HG03066 (cell line): ENCODE measurements around the gene SDHAF3.
"Not testable (repeated sequence)": the region's sequence is repeated elsewhere in the genome, so short reads cannot be mapped to it uniquely, and the experiment has no call there.

Source experiments
- ATAC-seq: cut with Tn5 transposase; IDR thresholded peaks from one replicate; pipeline ENCODE4 v1.9.1; 2021; ENCODE audit warnings: low read depth; ENCODE audit not compliant: unreplicated experiment

SDHAF3 gene

DNA sequence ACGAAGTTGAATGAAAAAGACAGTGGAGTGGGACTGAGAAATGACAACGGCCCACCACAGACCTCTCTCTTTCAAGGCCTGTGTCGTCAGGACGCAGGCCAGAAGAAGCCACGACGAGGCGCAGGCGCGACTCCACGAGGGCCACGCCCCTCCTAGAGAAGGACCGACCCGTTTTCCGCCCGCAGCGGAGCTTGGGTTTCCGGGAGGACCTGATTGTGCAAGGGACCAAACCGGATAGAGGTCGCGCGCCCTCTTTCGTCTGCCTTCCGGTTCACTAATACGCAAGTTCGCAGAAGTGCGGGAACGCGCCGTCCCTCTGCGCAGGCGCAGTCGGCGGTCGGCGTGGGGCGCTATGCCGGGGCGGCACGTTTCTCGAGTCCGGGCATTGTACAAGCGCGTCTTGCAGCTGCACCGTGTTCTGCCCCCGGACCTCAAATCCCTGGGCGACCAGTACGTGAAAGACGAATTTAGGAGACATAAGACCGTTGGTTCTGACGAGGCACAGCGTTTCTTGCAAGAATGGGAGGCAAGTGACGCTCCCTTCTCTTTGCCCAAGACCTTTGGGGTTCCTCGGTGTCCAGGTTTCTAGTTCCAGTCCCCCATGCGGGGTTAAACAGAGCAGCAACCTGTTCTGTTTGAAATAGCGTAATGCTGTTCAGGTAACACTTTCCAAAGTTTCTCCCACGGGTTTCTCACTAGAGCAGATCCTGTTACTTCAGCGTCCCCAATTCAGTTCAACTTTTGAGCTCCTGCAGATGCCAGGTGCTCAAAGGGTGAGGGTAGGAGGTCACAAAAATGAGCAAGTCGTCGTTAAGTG lies at the start of gene SDHAF3:
TSS of gene SDHAF3 (plus strand) at position 327 of the 817 bp plus-strand sequence. CDS start at position 353, 26 bp downstream.
- peak; percentile 91 for ATAC-seq

DNA sequence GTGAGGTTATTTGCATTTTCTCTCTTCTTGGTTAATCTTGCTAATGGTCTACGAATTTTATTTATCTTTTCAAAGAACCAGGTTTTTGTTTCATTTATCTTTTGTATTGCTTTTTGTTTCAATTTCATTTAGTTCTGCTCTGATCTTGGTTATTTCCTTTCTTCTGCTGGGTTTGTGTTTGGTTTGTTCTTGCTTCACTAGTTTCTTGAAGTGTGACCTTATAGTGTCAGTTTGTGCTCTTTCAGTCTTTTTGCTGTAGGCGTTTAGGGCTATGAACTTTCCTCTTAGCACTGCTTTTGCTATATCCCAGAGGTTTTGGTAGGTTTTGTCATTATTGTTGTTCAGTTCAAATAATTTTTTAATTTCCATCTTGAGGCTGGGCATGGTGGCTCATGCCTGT lies 45.5 kb upstream of the SDHAF3 start:
- not testable (repeated sequence) for ATAC-seq

GRCh38 chr7:97075928-97076327 lies 41.6 kb upstream of the SDHAF3 start:
- no peak for ATAC-seq

- peak; percentile 44 for ATAC-seq
Measured at GRCh38 chr7:97078023-97078969, 39.2 kb upstream of the SDHAF3 start.

GRCh38 chr7:97079300-97079699 lies 38.2 kb upstream of the SDHAF3 start:
- no peak for ATAC-seq

DNA sequence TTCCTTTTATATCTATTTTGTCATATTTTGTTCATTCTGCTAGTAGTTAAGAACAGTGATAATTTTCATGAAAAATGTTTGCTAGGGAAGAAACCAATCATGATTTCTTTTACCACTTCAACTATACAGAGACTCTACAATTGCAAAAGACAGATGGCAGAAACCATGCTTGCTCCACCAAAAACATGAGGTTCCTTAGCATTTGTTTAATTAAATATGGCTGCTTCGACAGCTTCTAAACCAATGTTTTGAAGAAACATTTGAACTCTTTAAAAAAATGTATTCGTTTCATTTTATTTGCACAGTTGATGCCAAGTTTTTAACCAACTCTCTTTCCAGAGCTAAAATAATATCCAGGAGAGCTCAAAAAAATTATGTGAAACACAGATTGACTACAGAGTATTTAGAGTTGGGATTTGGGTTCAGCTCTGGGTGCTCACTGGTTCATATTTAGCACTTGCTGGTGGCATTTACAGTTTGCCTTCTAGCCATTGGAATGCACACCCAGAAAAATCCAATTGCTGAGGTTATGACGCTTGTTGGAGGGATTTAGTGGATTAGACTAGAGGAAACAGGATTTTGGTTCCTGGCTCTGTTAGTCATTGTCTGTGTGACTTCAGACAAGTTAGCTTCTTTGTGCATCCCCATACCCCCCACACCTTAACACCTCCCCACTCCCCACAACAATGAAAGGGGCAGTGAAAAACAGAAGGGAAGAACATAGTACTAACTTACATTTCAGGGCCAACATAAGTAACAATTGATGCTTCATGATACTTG lies 35.8 kb upstream of the SDHAF3 start:
- ATAC-seq = no peak

- ATAC-seq = no peak
Measured at GRCh38 chr7:97088364-97088763, 29.1 kb upstream of the SDHAF3 start.

DNA sequence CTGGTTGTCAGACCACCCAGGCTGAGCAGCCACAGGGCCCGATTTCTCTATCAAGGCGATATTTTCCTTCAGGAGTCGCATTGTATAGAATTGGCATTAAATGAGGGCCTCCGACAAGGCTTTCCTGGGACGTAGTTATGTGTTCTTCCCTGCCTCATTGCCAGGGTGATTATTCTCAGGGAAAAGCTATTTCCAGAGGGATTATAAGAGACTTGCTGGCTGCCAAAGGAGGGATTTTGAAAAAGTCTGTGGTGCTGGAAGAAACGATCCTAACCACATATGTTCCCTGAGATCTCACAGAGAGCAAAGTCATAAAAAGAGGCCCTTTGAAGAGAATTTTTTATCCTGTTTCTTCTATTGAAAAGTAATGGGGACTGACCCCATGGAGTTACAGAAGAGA lies 27.7 kb upstream of the SDHAF3 start:
- ATAC-seq = no peak

DNA sequence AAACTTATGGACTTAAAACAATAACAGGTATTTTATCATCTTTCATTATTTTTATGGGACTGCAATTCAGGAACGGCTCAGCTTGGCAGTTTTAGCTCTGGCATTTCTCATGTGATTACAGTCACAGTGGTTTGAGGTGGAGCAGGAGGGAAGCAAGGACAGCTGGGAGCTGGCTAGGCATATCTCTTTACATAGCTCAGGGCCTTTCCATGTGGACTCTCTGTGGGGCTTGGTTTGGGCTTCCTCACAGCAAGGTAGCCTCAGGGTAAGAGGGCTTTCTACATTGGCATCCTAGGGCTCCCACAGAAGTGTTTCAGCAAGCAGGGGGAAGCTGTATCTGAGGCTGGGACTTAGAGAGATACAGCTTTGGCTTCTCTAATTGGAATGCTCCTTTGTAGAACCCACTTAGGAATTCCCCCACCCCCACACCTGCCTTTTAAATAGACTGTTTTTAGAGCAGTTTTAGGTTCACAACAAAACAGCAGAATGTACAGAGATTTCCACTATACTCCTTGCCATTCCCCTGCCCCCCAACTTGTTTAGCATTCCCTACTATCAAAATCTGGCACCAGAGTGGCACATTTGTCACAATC lies 26.6 kb upstream of the SDHAF3 start:
- no peak for ATAC-seq

GRCh38 chr7:97094284-97094930 lies 23.1 kb upstream of the SDHAF3 start:
- ATAC-seq = no peak

DNA sequence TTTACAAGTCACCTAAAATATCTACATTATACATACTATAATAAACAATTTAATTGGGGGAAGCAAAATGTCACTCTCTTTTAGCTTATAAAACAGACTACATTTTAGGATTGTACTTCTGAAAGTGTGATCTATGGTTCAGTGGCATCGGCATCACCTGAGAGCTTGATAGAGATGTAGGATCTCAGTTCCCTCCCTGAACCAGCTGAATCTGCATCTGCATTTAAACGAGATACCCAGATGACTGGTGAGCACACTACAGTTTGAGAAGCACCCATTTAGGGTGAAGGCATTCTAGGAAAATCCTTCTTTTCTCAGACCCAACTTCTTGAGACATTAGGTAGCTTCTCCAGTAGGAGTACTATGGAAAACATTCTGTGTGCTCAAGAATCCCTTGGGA lies 21.5 kb upstream of the SDHAF3 start:
- no peak for ATAC-seq

DNA sequence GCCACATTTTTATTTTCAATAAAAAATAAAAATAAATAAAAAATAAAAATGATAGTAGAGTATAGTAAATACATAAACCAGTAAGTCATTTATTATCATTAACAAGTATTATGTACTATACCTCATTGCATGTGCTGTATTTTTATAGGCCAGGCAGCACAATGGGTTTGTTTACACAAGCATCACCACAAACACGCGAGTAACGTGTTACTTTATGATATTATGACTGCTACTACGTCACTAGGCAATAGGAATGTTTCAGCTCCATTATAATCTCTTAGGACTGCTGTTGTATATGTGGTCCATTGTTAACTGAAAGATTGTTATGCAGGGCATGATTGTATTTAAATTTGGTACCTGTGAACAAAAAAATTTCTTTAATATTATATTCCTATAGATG lies 20.8 kb upstream of the SDHAF3 start:
- no peak for ATAC-seq

DNA sequence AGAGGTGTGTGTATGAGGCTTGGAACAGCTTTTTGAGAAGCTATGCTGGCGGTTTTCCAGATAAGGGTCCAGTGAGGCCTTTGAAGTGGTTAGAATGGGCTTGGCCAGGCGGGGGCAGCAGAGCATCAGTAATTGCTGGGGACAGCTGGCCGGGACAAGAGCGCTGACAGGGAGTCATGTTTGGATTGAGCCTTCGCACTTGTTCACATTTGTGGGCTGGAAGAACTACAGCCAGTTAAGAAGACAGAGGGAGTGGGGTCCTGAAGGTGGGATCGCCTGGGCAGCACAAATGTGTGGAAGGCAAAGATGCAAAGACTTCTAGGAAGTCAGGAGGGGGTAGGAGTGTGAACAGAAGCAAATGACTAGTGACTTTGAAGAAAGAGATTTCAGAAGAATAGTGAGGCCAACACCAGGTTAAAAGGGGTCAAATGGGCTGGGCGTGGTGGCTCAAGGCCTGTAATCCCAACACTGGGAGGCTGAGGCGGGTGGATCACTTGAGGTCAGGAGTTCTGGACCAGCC lies 12.7 kb upstream of the SDHAF3 start:
- peak; percentile 89 for ATAC-seq

DNA sequence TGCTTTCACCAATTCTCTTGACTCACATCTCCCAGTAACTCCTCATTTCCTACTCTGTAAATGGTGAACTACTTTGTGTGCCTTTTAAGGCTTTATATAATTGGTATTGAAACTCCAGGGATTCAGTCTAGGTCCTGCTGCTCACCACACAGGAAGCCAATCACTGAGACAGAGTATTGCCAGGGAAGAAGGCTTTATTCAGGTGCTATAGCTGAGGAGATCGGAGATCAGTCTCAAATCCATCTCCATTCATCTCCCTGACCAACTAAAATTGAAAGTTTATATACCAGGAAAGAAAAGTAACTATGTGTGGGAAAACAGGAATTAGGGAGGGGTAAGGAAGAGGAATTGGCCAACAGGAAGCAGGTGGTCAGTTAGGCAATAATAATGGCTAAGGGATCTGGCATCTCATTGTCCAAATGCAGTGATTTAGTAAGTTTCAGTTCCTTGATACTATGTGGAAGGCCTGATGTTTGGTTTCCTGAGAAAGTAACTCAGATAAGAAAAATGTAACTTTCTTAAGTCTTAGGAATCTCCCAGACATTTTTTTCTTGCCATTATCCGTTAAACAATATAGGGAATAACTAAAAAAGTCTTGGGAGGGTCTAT lies 10.2 kb upstream of the SDHAF3 start:
- ATAC-seq = no peak

- ATAC-seq = no peak
Measured at GRCh38 chr7:97116308-97116707, 1.2 kb upstream of the SDHAF3 start.

DNA sequence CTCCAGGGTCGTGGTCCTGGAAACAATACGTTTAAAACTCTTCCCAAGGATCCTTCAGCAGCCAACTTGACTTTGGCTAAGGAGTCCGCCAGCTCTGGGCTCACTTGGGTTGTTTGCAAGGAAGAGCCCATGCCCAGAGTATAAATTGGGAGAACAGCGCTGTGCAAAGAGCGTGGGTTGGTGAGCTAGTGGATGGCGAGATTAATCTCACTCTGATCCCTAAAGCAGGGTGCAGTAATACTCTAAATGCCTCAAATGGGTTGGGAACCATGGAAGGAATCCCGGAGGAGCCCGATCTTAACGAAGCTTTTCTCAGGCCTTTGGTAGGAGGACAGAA lies 495 bp upstream of the SDHAF3 start:
- no peak for ATAC-seq

GRCh38 chr7:97118306-97118917 lies 914 bp downstream of the SDHAF3 start:
- ATAC-seq = no peak

DNA sequence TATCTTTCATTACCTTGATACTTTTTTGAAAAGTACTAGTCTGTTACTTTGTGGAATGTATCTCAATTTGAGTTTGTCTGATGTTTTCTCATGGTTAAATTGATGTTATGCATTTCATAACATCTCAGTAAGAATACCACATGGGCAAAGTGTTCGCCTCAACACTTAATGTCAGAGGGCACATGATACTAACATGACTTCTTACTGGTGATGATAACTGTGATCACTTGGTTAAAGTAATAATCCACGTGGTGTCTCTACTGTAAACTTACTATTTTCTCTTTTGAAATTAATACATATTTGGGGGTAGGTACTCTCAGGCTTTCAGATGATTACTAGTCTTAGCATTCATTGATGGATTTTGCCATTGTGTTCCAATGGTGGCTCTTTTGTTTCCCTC lies 2.2 kb downstream of the SDHAF3 start:
- no peak for ATAC-seq
